Hepatic stellate cell (primary cell): Measurements from ENCODE around the gene CCBE1.

Experiments used
- DNase-seq: peaks from one replicate; pipeline ENCODE4 v3.0.0; 2011; ENCODE audit warnings: low spot score

The CCBE1 gene

GRCh38 chr18:59454909-59455727 lies 242.1 kb downstream of the CCBE1 start:
- DNase-seq: no peak

- DNase-seq: no peak
Observed at GRCh38 chr18:59453468-59453961, 243.7 kb downstream of the CCBE1 start.

GRCh38 chr18:59451963-59452362 lies 245.3 kb downstream of the CCBE1 start:
- DNase-seq: no peak

- no peak for DNase-seq
Observed at GRCh38 chr18:59451073-59451472, 246.2 kb downstream of the CCBE1 start.

GRCh38 chr18:59448546-59448945 lies 248.7 kb downstream of the CCBE1 start:
- DNase-seq: no peak

GRCh38 chr18:59446012-59446411 lies 251.2 kb downstream of the CCBE1 start:
- peak; percentile 17 for DNase-seq

- DNase-seq: no peak
Observed at GRCh38 chr18:59437851-59438569, 259.2 kb downstream of the CCBE1 start.

GRCh38 chr18:59432803-59433597 lies 264.2 kb downstream of the CCBE1 start:
- DNase-seq: no peak

- DNase-seq: no peak
Observed at GRCh38 chr18:59431131-59431530, 266.1 kb downstream of the CCBE1 start.

- DNase-seq: no peak
Observed at GRCh38 chr18:59429608-59430007, 267.6 kb downstream of the CCBE1 start.

- DNase-seq: no peak
Observed at GRCh38 chr18:59428018-59428417, 269.2 kb downstream of the CCBE1 start.

- no peak for DNase-seq
Observed at GRCh38 chr18:59426855-59427254, 270.4 kb downstream of the CCBE1 start.

GRCh38 chr18:59423259-59423658 lies 274.0 kb downstream of the CCBE1 start:
- no peak for DNase-seq

GRCh38 chr18:59420244-59420643 lies 277.0 kb downstream of the CCBE1 start:
- no peak for DNase-seq

- peak; percentile 63 for DNase-seq
Observed at GRCh38 chr18:59419386-59419785, 277.8 kb downstream of the CCBE1 start.

GRCh38 chr18:59416818-59417217 lies 280.4 kb downstream of the CCBE1 start:
- no peak for DNase-seq

- no peak for DNase-seq
Observed at GRCh38 chr18:59414111-59414653, 283.0 kb downstream of the CCBE1 start.

GRCh38 chr18:59402432-59403090 lies 294.7 kb downstream of the CCBE1 start:
- DNase-seq: peak; percentile 81

GRCh38 chr18:59400407-59400806 lies 296.8 kb downstream of the CCBE1 start:
- DNase-seq: no peak

- DNase-seq: no peak
Observed at GRCh38 chr18:59395226-59396175, 301.7 kb downstream of the CCBE1 start.
